ENCODE data around the gene CACNA1I.

- no peak for TF ChIP-seq CTCF (IDR thresholded peaks at IDR 0.05; ENCODE audit: low read depth, low read length)
- TF ChIP-seq POLR2A (IDR thresholded peaks at IDR 0.05; ENCODE audit: extremely low read depth, insufficient read length) = no peak
These were observed 10.2 kb downstream of the CACNA1I start for GRCh38 chr22:39580795-39581194.
